Mesothelial cell of epicardium (in vitro differentiated cells): Measurements from ENCODE around the gene RPAP2. TPM values are rescaled to one million over a fixed set of nuclear protein-coding genes. Genes with fewer than 3 reads are reported as not detected.
"Not testable (repeated sequence)": the region's sequence is repeated elsewhere in the genome, so short reads cannot be mapped to it uniquely, and the experiment has no call there.

ENCODE experiments used
- DNase-seq, 2 experiments: peaks; one replicate each; pipeline ENCODE4 v3.0.0; 2021; ENCODE audit warnings: low spot score in 2 of 2; ENCODE audit not compliant: unreplicated experiment in 2 of 2
- H3K27ac Mint-ChIP-seq: 2 replicates; pipeline ENCODE4 v1.8.0; 2021; ENCODE audit warnings: mixed read lengths
- H3K27me3 Mint-ChIP-seq: 2 replicates; pipeline ENCODE4 v1.8.0; 2021; ENCODE audit warnings: low read depth, mixed read lengths
- H3K36me3 Mint-ChIP-seq: 2 replicates; pipeline ENCODE4 v1.8.0; 2021; ENCODE audit warnings: mixed read lengths
- H3K4me1 Mint-ChIP-seq: 2 replicates; pipeline ENCODE4 v1.8.0; 2021; ENCODE audit warnings: mixed read lengths
- H3K4me3 Mint-ChIP-seq: 2 replicates; pipeline ENCODE4 v1.8.0; 2021; ENCODE audit warnings: mild to moderate bottlenecking, moderate library complexity, mixed read lengths
- H3K9me3 Mint-ChIP-seq: 2 replicates; pipeline ENCODE4 v1.8.0; 2021; ENCODE audit warnings: mixed read lengths
- total RNA-seq: library from RNA; stranded (reverse); gene quantifications from 3 replicates; pipeline ENCODE4 v1.2.1, GENCODE V29; 2021
- TF ChIP-seq, protein P1 (sequence below): fragments of 200-600 bp; sonication (generic); IDR thresholded peaks from one replicate; pipeline ENCODE4 v1.5.0; 2021; ENCODE audit warnings: antibody characterized with exemption; ENCODE audit not compliant: unreplicated experiment

RPAP2 gene
- total RNA-seq, 1 donor from 2014 or later = 42.5 TPM

DNA sequence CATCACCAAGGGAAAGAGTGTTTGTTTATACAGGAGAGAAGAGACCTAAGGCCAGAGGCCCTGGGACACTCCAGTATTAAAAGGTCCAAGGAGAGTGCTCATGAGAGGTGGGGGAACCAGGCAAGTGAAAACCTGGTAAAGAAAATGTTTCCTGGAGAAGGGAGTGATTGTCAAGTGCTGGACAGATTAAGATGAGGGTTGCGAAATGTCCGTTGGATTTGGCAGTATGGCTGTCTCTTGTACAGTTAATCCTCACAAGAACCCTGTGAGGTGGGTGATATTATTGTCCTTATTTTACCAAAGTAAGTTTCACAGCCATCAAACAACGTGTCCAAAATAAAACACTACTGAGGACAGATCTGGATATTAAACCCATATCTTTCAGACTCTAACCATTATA, 44.2 kb downstream of the RPAP2 start:
- H3K27me3 Mint-ChIP-seq = no peaks in the 10 kb centered on the region
- DNase-seq = no peak
- TF ChIP-seq, protein P1, sequence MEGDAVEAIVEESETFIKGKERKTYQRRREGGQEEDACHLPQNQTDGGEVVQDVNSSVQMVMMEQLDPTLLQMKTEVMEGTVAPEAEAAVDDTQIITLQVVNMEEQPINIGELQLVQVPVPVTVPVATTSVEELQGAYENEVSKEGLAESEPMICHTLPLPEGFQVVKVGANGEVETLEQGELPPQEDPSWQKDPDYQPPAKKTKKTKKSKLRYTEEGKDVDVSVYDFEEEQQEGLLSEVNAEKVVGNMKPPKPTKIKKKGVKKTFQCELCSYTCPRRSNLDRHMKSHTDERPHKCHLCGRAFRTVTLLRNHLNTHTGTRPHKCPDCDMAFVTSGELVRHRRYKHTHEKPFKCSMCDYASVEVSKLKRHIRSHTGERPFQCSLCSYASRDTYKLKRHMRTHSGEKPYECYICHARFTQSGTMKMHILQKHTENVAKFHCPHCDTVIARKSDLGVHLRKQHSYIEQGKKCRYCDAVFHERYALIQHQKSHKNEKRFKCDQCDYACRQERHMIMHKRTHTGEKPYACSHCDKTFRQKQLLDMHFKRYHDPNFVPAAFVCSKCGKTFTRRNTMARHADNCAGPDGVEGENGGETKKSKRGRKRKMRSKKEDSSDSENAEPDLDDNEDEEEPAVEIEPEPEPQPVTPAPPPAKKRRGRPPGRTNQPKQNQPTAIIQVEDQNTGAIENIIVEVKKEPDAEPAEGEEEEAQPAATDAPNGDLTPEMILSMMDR = no peak
- H3K9me3 Mint-ChIP-seq = no peaks in the 10 kb centered on the region
- H3K36me3 Mint-ChIP-seq = peaks cover 27% of the 10 kb centered on the region
- H3K27ac Mint-ChIP-seq = no peak overlapping the region
- no peaks in the 10 kb centered on the region for H3K4me1 Mint-ChIP-seq
- H3K4me3 Mint-ChIP-seq = no peak overlapping the region

DNA sequence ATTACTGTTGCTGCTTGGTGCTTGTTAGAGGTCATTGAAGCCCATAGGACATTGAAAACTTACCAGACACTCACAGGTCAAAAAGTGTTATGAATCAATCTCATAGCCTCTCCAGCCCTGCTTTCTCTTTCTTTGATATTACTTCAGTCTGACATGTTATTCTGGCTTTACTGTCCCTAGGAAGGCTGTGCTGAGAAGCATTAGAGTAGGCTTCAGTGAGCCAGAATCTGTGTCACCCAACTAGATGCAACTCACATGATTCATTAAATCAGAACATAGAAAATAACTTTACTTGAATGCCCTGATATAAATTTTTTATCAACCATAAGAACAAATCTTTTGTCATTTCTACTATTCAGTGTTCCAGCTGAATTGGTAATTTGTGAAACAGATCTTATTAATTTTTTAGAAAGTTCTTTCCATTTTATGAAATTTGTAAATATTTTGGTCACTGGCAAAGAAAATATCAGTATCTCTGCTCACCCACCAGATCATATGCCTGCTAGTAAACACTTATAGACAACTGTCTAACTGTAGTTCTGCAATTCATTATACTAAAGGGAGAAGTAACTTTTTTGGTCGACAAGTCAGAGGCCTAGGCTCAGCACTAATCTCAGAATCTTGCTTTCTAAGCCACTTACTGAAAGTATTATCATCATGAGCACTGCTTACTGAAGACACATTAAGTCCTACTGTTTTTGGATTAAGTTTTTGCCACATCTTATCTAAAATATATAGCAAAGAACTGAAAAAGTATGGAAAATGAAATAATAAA, 48.2 kb downstream of the RPAP2 start:
- Mint-ChIP-seq H3K9me3 (peaks cover 7% of the 10 kb centered on the region), H3K4me1 (no peaks in the 10 kb centered on the region), H3K4me3 (no peak overlapping the region), H3K27me3 (no peaks in the 10 kb centered on the region), H3K36me3 (peaks cover 36% of the 10 kb centered on the region), H3K27ac (no peak overlapping the region)
- no peak for DNase-seq
- TF ChIP-seq, protein P1 = no peak

DNA sequence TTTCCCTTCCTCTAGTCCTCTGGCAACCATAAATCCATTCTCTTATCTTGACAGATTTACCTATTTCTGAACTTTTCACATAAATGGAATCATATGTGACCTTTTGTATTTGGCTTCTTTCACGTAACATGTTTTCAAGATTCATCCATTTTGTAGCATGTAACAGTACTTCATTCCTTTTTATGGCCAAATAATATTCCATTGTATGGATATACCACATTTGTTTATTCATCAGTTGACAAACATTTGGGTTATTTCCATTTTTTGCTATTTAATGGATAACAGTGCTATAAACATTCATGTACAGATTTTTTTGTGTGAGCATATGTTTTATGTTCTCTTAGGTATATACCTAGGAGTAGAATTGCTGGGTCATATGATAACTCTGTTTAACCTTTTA, 54.0 kb downstream of the RPAP2 start:
- Mint-ChIP-seq H3K4me3 (no peak overlapping the region), H3K4me1 (no peaks in the 10 kb centered on the region), H3K27ac (no peak overlapping the region), H3K9me3 (peaks cover 12% of the 10 kb centered on the region), H3K27me3 (no peaks in the 10 kb centered on the region), H3K36me3 (peaks cover 45% of the 10 kb centered on the region)
- TF ChIP-seq, protein P1 = no peak
- DNase-seq = no peak

DNA sequence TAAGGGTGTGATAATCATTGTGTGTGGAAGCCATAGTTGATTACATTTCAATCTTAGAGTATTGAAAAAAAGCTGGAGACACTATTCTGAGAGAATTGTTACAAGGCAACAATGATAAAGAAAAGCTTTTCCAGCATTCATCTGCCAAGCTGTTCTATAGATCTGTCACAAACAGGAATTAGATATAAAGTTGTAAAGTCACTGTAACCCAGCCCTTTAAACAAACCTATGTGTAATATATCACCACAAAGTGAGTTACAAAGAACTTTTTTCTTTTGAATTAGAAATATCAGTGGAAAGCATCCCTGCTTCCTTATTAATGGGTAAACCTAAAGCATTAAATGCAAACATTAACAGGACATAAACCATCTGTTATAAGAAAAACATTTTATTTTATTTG, 55.4 kb downstream of the RPAP2 start:
- H3K4me3 Mint-ChIP-seq = no peak overlapping the region
- no peak overlapping the region for H3K27ac Mint-ChIP-seq
- TF ChIP-seq, protein P1 = no peak
- no peaks in the 10 kb centered on the region for H3K4me1 Mint-ChIP-seq
- peaks cover 49% of the 10 kb centered on the region for H3K36me3 Mint-ChIP-seq
- no peaks in the 10 kb centered on the region for H3K27me3 Mint-ChIP-seq
- no peak for DNase-seq
- peaks cover 15% of the 10 kb centered on the region for H3K9me3 Mint-ChIP-seq

DNA sequence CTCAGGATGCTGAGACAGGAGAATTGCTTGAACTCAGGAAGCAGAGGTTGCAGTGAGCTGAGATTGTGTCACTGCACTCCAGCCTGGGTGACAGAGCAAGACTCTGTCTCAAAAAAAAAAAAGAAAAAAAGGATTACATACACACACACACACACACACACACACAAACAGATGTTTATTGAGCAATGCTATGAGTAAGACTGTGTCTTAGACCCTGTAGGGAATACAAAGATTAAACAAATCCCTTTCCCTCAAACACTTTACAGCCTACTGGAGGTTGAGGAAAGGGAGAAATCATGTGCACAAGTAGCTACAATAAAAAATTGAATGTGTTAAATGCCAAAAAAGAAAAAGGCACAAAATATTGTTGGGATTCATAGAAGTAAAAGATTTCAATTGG, 58.1 kb downstream of the RPAP2 start:
- no peak overlapping the region for H3K4me3 Mint-ChIP-seq
- no peak overlapping the region for H3K27ac Mint-ChIP-seq
- DNase-seq = no peak
- H3K27me3 Mint-ChIP-seq = no peaks in the 10 kb centered on the region
- TF ChIP-seq, protein P1 = no peak
- no peaks in the 10 kb centered on the region for H3K4me1 Mint-ChIP-seq
- H3K36me3 Mint-ChIP-seq = peaks cover 42% of the 10 kb centered on the region
- peaks cover 9% of the 10 kb centered on the region for H3K9me3 Mint-ChIP-seq

DNA sequence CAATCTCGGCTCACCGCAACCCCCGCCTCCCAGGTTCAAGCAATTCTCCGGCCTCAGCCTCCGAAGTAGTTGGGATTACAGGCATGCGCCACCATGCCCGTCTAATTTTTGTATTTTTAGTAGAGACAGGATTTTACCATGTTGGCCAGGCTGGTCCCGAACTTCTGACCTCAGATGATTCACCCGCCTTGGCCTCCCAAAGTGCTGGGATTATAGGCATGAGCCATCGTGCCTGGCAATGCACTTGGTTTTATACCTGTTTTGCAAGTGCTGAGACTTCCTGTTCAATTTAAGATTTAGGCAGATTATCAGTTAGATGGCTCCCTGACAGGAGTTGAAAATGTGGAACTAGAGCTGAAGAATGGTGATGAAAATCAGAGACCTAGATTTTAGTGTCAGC, 60.5 kb downstream of the RPAP2 start:
- not testable (repeated sequence) for H3K4me3 Mint-ChIP-seq, H3K27ac Mint-ChIP-seq, H3K9me3 Mint-ChIP-seq, H3K27me3 Mint-ChIP-seq, DNase-seq, H3K4me1 Mint-ChIP-seq
- H3K36me3 Mint-ChIP-seq = peaks cover 33% of the 10 kb centered on the region
